ENCODE results near the gene PRELP.

GRCh38 chr1:203491664-203492063 is 16.1 kb downstream of the PRELP start:
- TF ChIP-seq, protein P1, sequence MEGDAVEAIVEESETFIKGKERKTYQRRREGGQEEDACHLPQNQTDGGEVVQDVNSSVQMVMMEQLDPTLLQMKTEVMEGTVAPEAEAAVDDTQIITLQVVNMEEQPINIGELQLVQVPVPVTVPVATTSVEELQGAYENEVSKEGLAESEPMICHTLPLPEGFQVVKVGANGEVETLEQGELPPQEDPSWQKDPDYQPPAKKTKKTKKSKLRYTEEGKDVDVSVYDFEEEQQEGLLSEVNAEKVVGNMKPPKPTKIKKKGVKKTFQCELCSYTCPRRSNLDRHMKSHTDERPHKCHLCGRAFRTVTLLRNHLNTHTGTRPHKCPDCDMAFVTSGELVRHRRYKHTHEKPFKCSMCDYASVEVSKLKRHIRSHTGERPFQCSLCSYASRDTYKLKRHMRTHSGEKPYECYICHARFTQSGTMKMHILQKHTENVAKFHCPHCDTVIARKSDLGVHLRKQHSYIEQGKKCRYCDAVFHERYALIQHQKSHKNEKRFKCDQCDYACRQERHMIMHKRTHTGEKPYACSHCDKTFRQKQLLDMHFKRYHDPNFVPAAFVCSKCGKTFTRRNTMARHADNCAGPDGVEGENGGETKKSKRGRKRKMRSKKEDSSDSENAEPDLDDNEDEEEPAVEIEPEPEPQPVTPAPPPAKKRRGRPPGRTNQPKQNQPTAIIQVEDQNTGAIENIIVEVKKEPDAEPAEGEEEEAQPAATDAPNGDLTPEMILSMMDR (IDR thresholded peaks at IDR 0.05; ENCODE audit: low read depth, low read length): no peak
- no peak for TF ChIP-seq EZH2phosphoT487 (IDR thresholded peaks at IDR 0.05; ENCODE audit: low read depth)

Measured in OCI-LY3 (cell line).